H1 (cell line): Measurements from ENCODE around the gene PHF14. TPM values are rescaled to one million over a fixed set of nuclear protein-coding genes. Genes with fewer than 3 reads are reported as not detected.

Experiments
- CTCF ChIA-PET: fragments of 300-600 bp; sonication (Branson Sonifier 250); formaldehyde crosslinking; loops from one replicate; lab custom pipeline; 2021; ENCODE audit not compliant: partially characterized antibody; lab: Charles Lee
- POLR2A ChIA-PET: fragments of 300-600 bp; sonication (Branson Sonifier 250); formaldehyde crosslinking; loops from one replicate; lab custom pipeline; 2021; ENCODE audit warnings: inconsistent platforms; ENCODE audit not compliant: partially characterized antibody; lab: Charles Lee
- DNase-seq, 2 experiments: peaks; one replicate each; pipeline versions ENCODE4 v3.0.0 to v3.0.0-alpha.2; 2010 to 2022; ENCODE audit warnings: low spot score in 2 of 2, low read depth in 1 of 2, mixed read lengths in 1 of 2
- FAIRE-seq: peaks from 2 replicates; lab custom pipeline; 2011; peaks lifted over from hg19 to GRCh38; lab: Jason Lieb, UNC
- H2AFZ ChIP-seq: 2 replicates; pipeline ENCODE4 v1.8.1; 2012; ENCODE audit warnings: low read length, inconsistent platforms
- H2AK5ac ChIP-seq: 2 replicates; pipeline ENCODE4 v1.6.1; 2013; ENCODE audit warnings: low read depth, low read length
- H2BK120ac ChIP-seq: replicated peaks from 2 replicates; pipeline ENCODE3; 2013; ENCODE audit warnings: low read depth, low read length, inconsistent platforms
- H2BK12ac ChIP-seq: 2 replicates; pipeline ENCODE4 v1.6.1; 2013; ENCODE audit warnings: low read depth, low read length
- H2BK15ac ChIP-seq: 2 replicates; pipeline ENCODE4 v1.6.1; 2013; ENCODE audit warnings: low read length
- H2BK20ac ChIP-seq: 2 replicates; pipeline ENCODE4 v1.6.1; 2013; ENCODE audit warnings: low read length
- H2BK5ac ChIP-seq: 2 replicates; pipeline ENCODE4 v1.6.1; 2013; ENCODE audit warnings: low read depth, low read length
- H3K14ac ChIP-seq: 2 replicates; pipeline ENCODE4 v1.6.1; 2013; ENCODE audit warnings: inconsistent platforms; ENCODE audit not compliant: insufficient read length
- H3K18ac ChIP-seq: 2 replicates; pipeline ENCODE4 v1.6.1; 2013; ENCODE audit warnings: low read length; ENCODE audit errors: extremely low read depth
- H3K23ac ChIP-seq: 2 replicates; pipeline ENCODE4 v1.6.1; 2013; ENCODE audit warnings: inconsistent platforms; ENCODE audit not compliant: insufficient read length
- H3K23me2 ChIP-seq: 2 replicates; pipeline ENCODE4 v1.6.1; 2013; ENCODE audit warnings: low read depth, low read length
- H3K27ac ChIP-seq: 2 replicates; pipeline ENCODE4 v1.6.1; 2011; ENCODE audit warnings: low read depth, low read length, inconsistent platforms
- H3K27me3 ChIP-seq, 4 experiments: replicated peaks in 1 of 4; 1 replicate in 1 of 4; 2 replicates in 3 of 4; pipeline versions ENCODE4 v1.6.1 to v1.8.1; 2011 to 2013; ENCODE audit warnings: low read length in 3 of 4, mild to moderate bottlenecking in 3 of 4, inconsistent platforms in 2 of 4, mixed read lengths in 2 of 4, moderate library complexity in 1 of 4; ENCODE audit not compliant: control insufficient read depth in 3 of 4, insufficient read depth in 3 of 4; ENCODE audit errors: extremely low read depth in 1 of 4
- H3K36me3 ChIP-seq, 4 experiments: 2 replicates each; pipeline versions ENCODE4 v1.6.1 to v1.8.1; 2011 to 2013; ENCODE audit warnings: mild to moderate bottlenecking in 4 of 4, low read length in 3 of 4, moderate library complexity in 2 of 4, control low read depth in 1 of 4, inconsistent platforms in 1 of 4; ENCODE audit not compliant: insufficient read depth in 4 of 4, control insufficient read depth in 2 of 4
- H3K4ac ChIP-seq: replicated peaks from 2 replicates; pipeline ENCODE3; 2013; ENCODE audit warnings: low read length, low read depth, mixed read lengths, inconsistent platforms; ENCODE audit not compliant: insufficient read length
- H3K4me1 ChIP-seq, 4 experiments: replicated peaks in 1 of 4; 1 replicate in 1 of 4; 2 replicates in 3 of 4; pipeline versions ENCODE4 v1.6.1 to v1.8.1; 2011 to 2013; ENCODE audit warnings: low read length in 3 of 4, inconsistent platforms in 2 of 4, mixed read lengths in 1 of 4; ENCODE audit not compliant: insufficient read depth in 4 of 4, control insufficient read depth in 3 of 4
- H3K4me2 ChIP-seq, 2 experiments: 2 replicates each; pipeline versions ENCODE4 v1.6.1 to v1.8.1; 2011 to 2013; ENCODE audit warnings: low read depth in 2 of 2, low read length in 2 of 2, control low read depth in 1 of 2, inconsistent platforms in 1 of 2, mild to moderate bottlenecking in 1 of 2; ENCODE audit not compliant: insufficient read depth in 1 of 2
- H3K4me3 ChIP-seq, 4 experiments: fragments of 200-600, 300-600 bp in 1 of 4; sonication (generic), shearing (Covaris generic), sonication (Bioruptor Twin) in 1 of 4; 2 replicates each; pipeline versions ENCODE4 v1.5.1 to v1.8.1; 2011 to 2016; ENCODE audit warnings: low read length in 4 of 4, low read depth in 3 of 4, control low read depth in 2 of 4, inconsistent platforms in 2 of 4, mild to moderate bottlenecking in 2 of 4, mixed read lengths in 1 of 4, moderate library complexity in 1 of 4; ENCODE audit not compliant: insufficient read depth in 2 of 4; ENCODE audit errors: extremely low read depth in 1 of 4
- H3K56ac ChIP-seq: replicated peaks from 2 replicates; pipeline ENCODE3; 2013; ENCODE audit warnings: low read depth, mild to moderate bottlenecking, mixed read lengths, low read length, inconsistent platforms; ENCODE audit not compliant: insufficient read length
- H3K79me1 ChIP-seq: 2 replicates; pipeline ENCODE4 v1.6.1; 2013; ENCODE audit warnings: low read depth, low read length, control low read depth
- H3K79me2 ChIP-seq, 2 experiments: 2 replicates each; pipeline versions ENCODE4 v1.6.1 to v1.8.1; 2012 to 2013; ENCODE audit warnings: low read length in 2 of 2, mild to moderate bottlenecking in 2 of 2, inconsistent platforms in 1 of 2; ENCODE audit not compliant: insufficient read depth in 2 of 2, control insufficient read depth in 1 of 2
- H3K9ac ChIP-seq, 4 experiments: replicated peaks in 1 of 4; 1 replicate in 1 of 4; 2 replicates in 3 of 4; pipeline versions ENCODE4 v1.6.1 to v1.8.1; 2011 to 2013; ENCODE audit warnings: low read depth in 3 of 4, low read length in 3 of 4, control low read depth in 2 of 4, mild to moderate bottlenecking in 2 of 4, moderate library complexity in 2 of 4, inconsistent platforms in 1 of 4; ENCODE audit errors: extremely low read depth in 1 of 4
- H3K9me3 ChIP-seq, 2 experiments: 2 replicates each; pipeline versions ENCODE4 v1.6.1 to v1.8.1; 2012 to 2013; ENCODE audit warnings: mild to moderate bottlenecking in 2 of 2, moderate library complexity in 2 of 2, control low read depth in 1 of 2, inconsistent platforms in 1 of 2, low read depth in 1 of 2, low read length in 1 of 2, mixed read lengths in 1 of 2; ENCODE audit not compliant: insufficient read depth in 2 of 2
- H4K20me1 ChIP-seq, 2 experiments: replicated peaks in 1 of 2; 2 replicates each; pipeline versions ENCODE3 to v1.8.1; 2011 to 2013; ENCODE audit warnings: inconsistent platforms in 2 of 2, low read length in 2 of 2, mild to moderate bottlenecking in 1 of 2; ENCODE audit not compliant: insufficient read depth in 2 of 2, control insufficient read depth in 1 of 2
- H4K5ac ChIP-seq: 2 replicates; pipeline ENCODE4 v1.6.1; 2013; ENCODE audit warnings: low read length, low read depth, mixed read lengths, inconsistent platforms; ENCODE audit not compliant: insufficient read length
- H4K8ac ChIP-seq: 2 replicates; pipeline ENCODE4 v1.8.0; 2013; ENCODE audit warnings: mild to moderate bottlenecking, moderate library complexity, low read length, inconsistent platforms; ENCODE audit not compliant: insufficient read depth; ENCODE audit errors: extremely low read depth
- H4K91ac ChIP-seq: replicated peaks from 2 replicates; pipeline ENCODE3; 2013; ENCODE audit warnings: low read length, mixed read lengths, inconsistent platforms; ENCODE audit not compliant: insufficient read length
- CBX8 ChIP-seq: fragments of 300-800, 300-1000 bp; sonication (generic); IDR thresholded peaks from 2 replicates; pipeline ENCODE4 v1.7.1; 2016; ENCODE audit warnings: low read depth, low read length, borderline replicate concordance
- CHD1 ChIP-seq: IDR thresholded peaks from 2 replicates; pipeline ENCODE4 v1.6.1; 2012; ENCODE audit warnings: low read depth, low read length, improper control_type of control experiment
- CREB1 ChIP-seq: IDR thresholded peaks from 2 replicates; pipeline ENCODE4 v1.6.1; 2012; ENCODE audit warnings: inconsistent platforms
- NRF1 ChIP-seq: IDR thresholded peaks from 2 replicates; pipeline ENCODE4 v1.6.1; 2011; ENCODE audit warnings: mild to moderate bottlenecking, low read depth, low read length, improper control_type of control experiment
- WGBS, 2 experiments: shearing (Covaris generic) in 1 of 2; methylation state at CpG; one replicate each; pipeline versions ENCODE4 v1.1.6 to v1.1.7; 2013 to 2015; ENCODE audit warnings: low lambda C conversion rate in 2 of 2, mixed read lengths in 2 of 2, inconsistent platforms in 1 of 2, low coverage in 1 of 2, missing lambda C conversion rate in 1 of 2; ENCODE audit not compliant: insufficient replicate concordance in 2 of 2, insufficient coverage in 1 of 2, insufficient read length in 1 of 2; ENCODE audit errors: extremely low coverage in 1 of 2, missing lambda C conversion rate in 1 of 2; 5-methylcytosine and 5-hydroxymethylcytosine counted together
- polyA plus RNA-seq, 7 experiments: library from polyadenylated mRNA; depleted of rRNA in 3 of 7; stranded (reverse) in 5 of 7; unstranded in 2 of 7; fragments of >200 nt in 5 of 7; fragments of 200-250 nt in 2 of 7; gene quantifications; 1 replicate in 5 of 7; 2 replicates in 1 of 7; 4 replicates in 1 of 7; pipeline versions ENCODE4 v1.2.1 to v1.2.3, GENCODE V29; 2011 to 2013; ENCODE audit warnings: missing spikeins in 2 of 7, mixed read lengths in 2 of 7
- total RNA-seq: library from RNA; stranded (reverse); fragmentation: NEBNext Ultra II Directional; extraction: Animal tissue kit (Norgen Biotek cat#: 25700); gene quantifications from 2 replicates; pipeline ENCODE4 v1.2.1, GENCODE V29; 2021

PHF14 gene
- total and polyA plus RNA-seq, 2 of the 8 experiments (the other 6 are each of a cell fraction or from before 2014, with no cell fraction given) = 17.9 to 70.6 TPM

- no peak for FAIRE-seq
- WGBS, 2 experiments = 96% methylated on average over 1 of the region's 1 CpG; no CpG with 5 or more reads in 1 of the 2 experiments
- H4K8ac ChIP-seq = no peak overlapping the region
These were observed 192.4 kb downstream of the PHF14 start for GRCh38 chr7:11166051-11166450.

More at GRCh38 chr7:11166051-11166450, 192.4 kb downstream of the PHF14 start:
- no peak for TF ChIP-seq CBX8
- no peak for TF ChIP-seq CHD1
- no peak for TF ChIP-seq NRF1
- TF ChIP-seq CREB1 = no peak
- Histone ChIP-seq H4K20me1 (no peaks in the 10 kb centered on the region), H3K9ac (no peak overlapping the region), H2BK20ac (no peak overlapping the region), H3K79me2 (no peaks in the 10 kb centered on the region), H3K79me1 (no peaks in the 10 kb centered on the region), H3K4ac (no peak overlapping the region), H2BK5ac (no peak overlapping the region), H4K91ac (no peak overlapping the region), H3K4me1 (no peaks in the 10 kb centered on the region), H2BK120ac (no peak overlapping the region), H3K27ac (no peak overlapping the region), H2AK5ac (no peak overlapping the region), H3K36me3 (no peaks in the 10 kb centered on the region), H3K14ac (no peak overlapping the region), H3K4me3 (no peak overlapping the region), H2AFZ (no peak overlapping the region), H3K4me2 (no peak overlapping the region), H3K23me2 (no peaks in the 10 kb centered on the region), H3K18ac (no peak overlapping the region), H2BK12ac (no peak overlapping the region), H3K23ac (no peak overlapping the region), H4K5ac (no peak overlapping the region), H3K9me3 (no peaks in the 10 kb centered on the region), H2BK15ac (no peak overlapping the region), H3K27me3 (no peaks in the 10 kb centered on the region), H3K56ac (no peak overlapping the region)
- DNase-seq = no peak
- CTCF ChIA-PET = interaction anchor here (0.6 kb wide), 1 partner anchor 166 kb away, joined by 3 read pairs; no protein-coding TSS in a partner anchor
- POLR2A ChIA-PET = no interaction called here
